Effector memory CD8-positive, alpha-beta T cell (primary cell): ENCODE measurements around the gene KLHDC7B.
A peak's percentile ranks its signal among the peaks of the same experiment; 100 is the strongest.

Experiments
- ATAC-seq: fragments of 150-1000 bp; cut with Tn5 transposase; replicated peaks from 2 replicates; pipeline ENCODE4 v1.10.0; 2021; ENCODE audit warnings: mild to moderate bottlenecking, moderate library complexity
- DNase-seq, 3 experiments: peaks; one replicate each; pipeline ENCODE4 v3.0.0; 2021
- H3K27ac Mint-ChIP-seq, 2 donors: one replicate each; pipeline ENCODE4 v1.8.0; 2022; ENCODE audit warnings: mild to moderate bottlenecking in 2 of 2, mixed read lengths in 2 of 2, moderate library complexity in 2 of 2
- H3K27me3 Mint-ChIP-seq, 2 donors: one replicate each; pipeline ENCODE4 v1.8.0; 2022; ENCODE audit warnings: mixed read lengths in 2 of 2
- H3K36me3 Mint-ChIP-seq: one replicate; pipeline ENCODE4 v1.8.0; 2022; ENCODE audit warnings: mild to moderate bottlenecking, moderate library complexity, mixed read lengths; ENCODE audit not compliant: insufficient read depth
- H3K4me1 Mint-ChIP-seq, 2 donors: one replicate each; pipeline ENCODE4 v1.8.0; 2022; ENCODE audit warnings: low read depth in 2 of 2, mixed read lengths in 2 of 2
- H3K4me3 Mint-ChIP-seq, 2 donors: one replicate each; pipeline ENCODE4 v1.8.0; 2022; ENCODE audit warnings: mild to moderate bottlenecking in 2 of 2, mixed read lengths in 2 of 2, moderate library complexity in 2 of 2
- H3K9me3 Mint-ChIP-seq, 2 donors: one replicate each; pipeline ENCODE4 v1.8.0; 2022; ENCODE audit warnings: mixed read lengths in 2 of 2
- total RNA-seq, 9 experiments: gene quantifications; one replicate each; lab custom pipeline; 2026; lab: John Stamatoyannopoulos, UW

Gene KLHDC7B
- 1.3 to 7.9 (median 6.2) reads per million in 9 experiments for total RNA-seq

GRCh38 chr22:50545522-50546325, at the start of gene KLHDC7B:
KLHDC7B (plus strand) TSS chr22:50545899; CDS start chr22:50546244, 345 bp downstream.
- H3K4me3 Mint-ChIP-seq, result peak within 1 kb of the TSS; percentile 71 to 78
- H3K27ac Mint-ChIP-seq, result peak within 1 kb of the TSS; percentile 76 to 92
- peak; percentile 5 for ATAC-seq
- peaks cover 32 to 38% of the 10 kb centered on the region in 2 donors for H3K4me1 Mint-ChIP-seq
- H3K9me3 Mint-ChIP-seq, result no peaks in the 10 kb centered on the region
- H3K27me3 Mint-ChIP-seq, result no peaks in the 10 kb centered on the region
- H3K36me3 Mint-ChIP-seq, result peaks cover 18% of the 10 kb centered on the region
- no peak for DNase-seq

GRCh38 chr22:50497093-50497492, 48.6 kb upstream of the KLHDC7B start:
- Mint-ChIP-seq H3K36me3 (peaks cover 4% of the 10 kb centered on the region), H3K4me1 (peaks cover 0 to 7% of the 10 kb centered on the region in 2 donors), H3K4me3 (no peak overlapping the region), H3K27me3 (no peaks in the 10 kb centered on the region), H3K9me3 (no peaks in the 10 kb centered on the region), H3K27ac (no peak overlapping the region)
- ATAC-seq (no peak), DNase-seq (no peak)

- peak; percentile 59 to 68 (median 68) for DNase-seq
- peaks cover 4% of the 10 kb centered on the region for H3K36me3 Mint-ChIP-seq
- no peaks in the 10 kb centered on the region for H3K9me3 Mint-ChIP-seq
- H3K27me3 Mint-ChIP-seq, result no peaks in the 10 kb centered on the region
- H3K4me3 Mint-ChIP-seq, result no peak overlapping the region
- peak; percentile 94 for ATAC-seq
- H3K4me1 Mint-ChIP-seq, result peaks cover 0 to 7% of the 10 kb centered on the region in 2 donors
- H3K27ac Mint-ChIP-seq, result peak overlapping the region in 1 of 2 donors; percentile 44
Measured at GRCh38 chr22:50498322-50498890, 47.3 kb upstream of the KLHDC7B start.

GRCh38 chr22:50500452-50500851, 45.2 kb upstream of the KLHDC7B start:
- no peaks in the 10 kb centered on the region for H3K27me3 Mint-ChIP-seq
- H3K4me1 Mint-ChIP-seq, result peaks cover 0 to 7% of the 10 kb centered on the region in 2 donors
- DNase-seq (no peak), ATAC-seq (no peak)
- H3K27ac Mint-ChIP-seq, result no peak overlapping the region
- H3K4me3 Mint-ChIP-seq, result no peak overlapping the region
- peaks cover 4% of the 10 kb centered on the region for H3K36me3 Mint-ChIP-seq
- H3K9me3 Mint-ChIP-seq, result no peaks in the 10 kb centered on the region

GRCh38 chr22:50502096-50502495, 43.6 kb upstream of the KLHDC7B start:
- ATAC-seq (no peak), DNase-seq (no peak)
- H3K36me3 Mint-ChIP-seq, result peaks cover 4% of the 10 kb centered on the region
- H3K27ac Mint-ChIP-seq, result no peak overlapping the region
- peaks cover under 1 to 8% of the 10 kb centered on the region in 2 donors for H3K4me1 Mint-ChIP-seq
- H3K9me3 Mint-ChIP-seq, result no peaks in the 10 kb centered on the region
- no peaks in the 10 kb centered on the region for H3K27me3 Mint-ChIP-seq
- no peak overlapping the region for H3K4me3 Mint-ChIP-seq

- H3K27me3 Mint-ChIP-seq, result no peaks in the 10 kb centered on the region
- DNase-seq (no peak), ATAC-seq (no peak)
- no peak overlapping the region for H3K4me3 Mint-ChIP-seq
- peaks cover 5% of the 10 kb centered on the region for H3K36me3 Mint-ChIP-seq
- H3K4me1 Mint-ChIP-seq, result peaks cover 3 to 11% of the 10 kb centered on the region in 2 donors
- no peaks in the 10 kb centered on the region for H3K9me3 Mint-ChIP-seq
- H3K27ac Mint-ChIP-seq, result no peak overlapping the region
Measured at GRCh38 chr22:50502628-50503474, 42.8 kb upstream of the KLHDC7B start.

- Mint-ChIP-seq H3K9me3 (no peaks in the 10 kb centered on the region), H3K4me3 (no peak overlapping the region), H3K27ac (no peak overlapping the region), H3K27me3 (no peaks in the 10 kb centered on the region), H3K4me1 (peaks cover 4 to 8% of the 10 kb centered on the region in 2 donors), H3K36me3 (peaks cover 11% of the 10 kb centered on the region)
- no peak for DNase-seq
- ATAC-seq, result no peak
Measured at GRCh38 chr22:50503475-50504145, 42.1 kb upstream of the KLHDC7B start.

- Mint-ChIP-seq H3K4me1 (peaks cover 11 to 15% of the 10 kb centered on the region in 2 donors), H3K36me3 (peaks cover 9% of the 10 kb centered on the region), H3K27ac (no peak overlapping the region), H3K27me3 (no peaks in the 10 kb centered on the region), H3K4me3 (no peak overlapping the region), H3K9me3 (no peaks in the 10 kb centered on the region)
- ATAC-seq, result no peak
- no peak for DNase-seq
Measured at GRCh38 chr22:50504369-50505211, 41.1 kb upstream of the KLHDC7B start.

GRCh38 chr22:50505276-50505775, 40.4 kb upstream of the KLHDC7B start:
- peaks cover 11 to 16% of the 10 kb centered on the region in 2 donors for H3K4me1 Mint-ChIP-seq
- H3K9me3 Mint-ChIP-seq, result no peaks in the 10 kb centered on the region
- no peak for ATAC-seq
- no peaks in the 10 kb centered on the region for H3K27me3 Mint-ChIP-seq
- H3K27ac Mint-ChIP-seq, result no peak overlapping the region
- no peak for DNase-seq
- H3K36me3 Mint-ChIP-seq, result peaks cover 11% of the 10 kb centered on the region
- H3K4me3 Mint-ChIP-seq, result peak overlapping the region; percentile 8 to 53

GRCh38 chr22:50505776-50506610, 39.7 kb upstream of the KLHDC7B start:
- no peak for ATAC-seq
- H3K27ac Mint-ChIP-seq, result no peak overlapping the region
- H3K36me3 Mint-ChIP-seq, result peaks cover 17% of the 10 kb centered on the region
- H3K4me3 Mint-ChIP-seq, result peak overlapping the region; percentile 95 to 98
- H3K27me3 Mint-ChIP-seq, result no peaks in the 10 kb centered on the region
- peaks cover 11 to 16% of the 10 kb centered on the region in 2 donors for H3K4me1 Mint-ChIP-seq
- DNase-seq, result no peak
- no peaks in the 10 kb centered on the region for H3K9me3 Mint-ChIP-seq

GRCh38 chr22:50506611-50507420, 38.9 kb upstream of the KLHDC7B start:
- peaks cover 20% of the 10 kb centered on the region for H3K36me3 Mint-ChIP-seq
- peaks cover 11 to 16% of the 10 kb centered on the region in 2 donors for H3K4me1 Mint-ChIP-seq
- H3K27me3 Mint-ChIP-seq, result no peaks in the 10 kb centered on the region
- no peak for DNase-seq
- peak overlapping the region; percentile 90 for H3K27ac Mint-ChIP-seq
- no peaks in the 10 kb centered on the region for H3K9me3 Mint-ChIP-seq
- H3K4me3 Mint-ChIP-seq, result peak overlapping the region; percentile 95 to 98
- ATAC-seq, result no peak
